GM18508 (cell line): ENCODE data around the gene EIPR1.

Experiments used
- ATAC-seq: cut with Tn5 transposase; IDR thresholded peaks from one replicate; pipeline ENCODE4 v1.9.1; 2021; ENCODE audit warnings: moderate number of reproducible peaks; ENCODE audit not compliant: insufficient read depth, unreplicated experiment

The EIPR1 gene

DNA sequence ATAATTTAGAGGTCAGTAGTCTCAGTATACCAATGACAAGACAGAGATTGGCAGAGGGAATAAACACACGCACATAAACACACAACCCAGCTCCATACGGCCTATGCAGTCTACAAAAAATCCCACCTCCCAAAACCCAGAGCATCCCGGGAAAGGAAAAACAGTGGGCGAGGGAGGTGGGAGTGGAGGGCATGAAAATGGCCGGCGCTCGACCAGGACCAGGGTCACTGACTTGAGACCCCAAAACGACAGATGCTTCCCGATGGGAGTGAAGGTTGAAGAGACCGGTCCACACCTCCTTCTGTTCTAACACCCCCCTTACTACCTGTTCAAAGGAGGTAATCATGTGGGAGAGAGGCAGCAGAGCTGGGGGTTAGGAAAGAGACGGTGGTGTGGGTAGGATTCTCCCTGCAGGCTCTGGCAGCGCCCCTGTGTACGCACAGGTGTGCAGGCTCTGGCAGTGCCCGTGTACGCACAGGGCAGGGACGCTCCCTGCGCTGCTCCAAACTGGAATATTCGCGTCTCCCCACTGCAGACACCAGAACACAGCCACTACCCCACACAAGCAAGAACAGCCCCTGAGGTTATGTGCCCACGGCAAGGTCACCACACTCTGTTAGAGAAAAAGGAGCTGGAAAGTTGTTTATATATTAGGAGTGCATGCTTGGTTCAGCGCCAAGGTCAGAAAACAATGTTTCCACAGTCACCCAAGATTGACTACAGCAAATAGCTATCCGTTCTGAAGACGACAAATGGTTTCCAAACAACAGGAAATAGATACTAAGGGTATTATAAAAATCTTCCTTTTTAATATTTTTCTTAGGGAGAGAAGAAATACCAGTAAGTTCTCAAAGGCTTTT is 67.9 kb downstream of the EIPR1 start:
- no peak for ATAC-seq

DNA sequence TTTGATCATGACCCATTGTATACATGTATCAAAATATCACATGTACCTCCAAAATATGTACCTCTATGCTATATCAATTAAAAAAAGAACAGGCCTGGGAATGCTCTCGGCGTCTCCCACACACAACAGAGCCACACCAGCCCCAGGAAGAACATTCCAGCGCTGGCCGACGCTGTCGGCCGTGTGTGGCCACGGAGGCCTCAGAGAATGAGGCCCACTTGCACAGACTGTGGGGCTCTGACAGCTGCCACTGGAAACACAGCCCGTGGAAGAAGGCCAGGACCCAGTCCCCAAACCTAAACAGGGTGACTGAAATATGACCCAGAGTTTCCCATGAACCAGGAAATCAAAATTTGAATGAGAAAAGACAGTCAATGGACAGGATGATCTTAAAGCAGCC is 69.7 kb downstream of the EIPR1 start:
- no peak for ATAC-seq

DNA sequence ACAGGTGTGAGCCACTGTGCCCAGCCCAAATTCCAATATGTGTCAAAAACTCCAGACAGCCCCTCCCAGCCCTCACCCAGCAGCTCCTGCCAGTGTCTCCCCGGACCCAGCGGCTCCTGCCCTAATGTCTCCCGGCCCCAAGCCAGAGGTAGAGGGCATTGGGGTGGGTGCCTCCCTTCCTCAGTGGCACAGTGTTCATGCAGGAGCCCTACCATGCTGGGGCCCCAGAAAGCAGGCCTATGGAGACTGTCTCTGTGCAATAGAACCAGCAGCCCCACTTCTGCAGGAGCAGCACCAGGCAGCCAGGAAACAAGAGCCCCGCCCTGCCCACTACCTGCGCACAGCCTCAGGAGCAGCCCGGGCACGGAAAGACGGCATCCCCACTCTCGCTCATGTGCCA is 70.4 kb downstream of the EIPR1 start:
- ATAC-seq: no peak

DNA sequence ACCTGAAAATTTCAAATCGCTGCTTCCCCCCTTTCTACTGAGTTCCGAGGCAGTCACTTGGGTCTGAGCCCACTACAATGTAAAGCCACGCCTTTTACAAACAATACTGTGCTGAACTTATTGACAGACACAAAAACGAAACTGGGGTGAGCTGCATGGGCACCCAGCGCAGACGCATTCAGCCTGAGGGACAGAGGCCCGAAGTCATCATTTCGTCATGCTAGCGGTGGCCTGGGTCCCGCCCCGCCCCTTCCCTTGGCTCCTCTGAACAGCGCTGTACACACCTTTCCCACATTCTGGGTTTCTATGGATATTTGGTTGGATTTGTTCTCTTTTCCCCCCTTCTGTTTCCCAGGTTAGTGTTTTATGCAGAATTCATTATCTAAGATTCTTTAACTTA is 71.7 kb downstream of the EIPR1 start:
- ATAC-seq: no peak

DNA sequence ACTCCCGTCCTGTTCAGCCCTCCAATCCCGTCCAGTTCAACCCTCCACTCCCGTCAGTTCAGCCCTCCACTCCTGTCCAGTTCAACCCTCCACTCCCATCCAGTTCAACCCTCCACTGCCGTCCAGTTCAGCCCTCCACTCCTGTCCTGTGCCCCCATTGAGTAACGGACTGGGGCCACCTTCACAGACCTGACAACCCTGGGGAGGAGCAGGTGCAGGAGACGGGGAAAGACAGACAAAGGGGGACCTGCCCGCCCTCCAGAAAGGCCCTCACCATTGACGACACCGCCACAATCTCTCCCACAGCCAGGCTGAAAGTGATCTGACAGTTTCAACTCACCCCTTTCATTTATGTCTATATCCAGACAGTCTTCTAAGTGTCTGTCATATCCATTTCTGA is 72.2 kb downstream of the EIPR1 start:
- ATAC-seq: no peak

DNA sequence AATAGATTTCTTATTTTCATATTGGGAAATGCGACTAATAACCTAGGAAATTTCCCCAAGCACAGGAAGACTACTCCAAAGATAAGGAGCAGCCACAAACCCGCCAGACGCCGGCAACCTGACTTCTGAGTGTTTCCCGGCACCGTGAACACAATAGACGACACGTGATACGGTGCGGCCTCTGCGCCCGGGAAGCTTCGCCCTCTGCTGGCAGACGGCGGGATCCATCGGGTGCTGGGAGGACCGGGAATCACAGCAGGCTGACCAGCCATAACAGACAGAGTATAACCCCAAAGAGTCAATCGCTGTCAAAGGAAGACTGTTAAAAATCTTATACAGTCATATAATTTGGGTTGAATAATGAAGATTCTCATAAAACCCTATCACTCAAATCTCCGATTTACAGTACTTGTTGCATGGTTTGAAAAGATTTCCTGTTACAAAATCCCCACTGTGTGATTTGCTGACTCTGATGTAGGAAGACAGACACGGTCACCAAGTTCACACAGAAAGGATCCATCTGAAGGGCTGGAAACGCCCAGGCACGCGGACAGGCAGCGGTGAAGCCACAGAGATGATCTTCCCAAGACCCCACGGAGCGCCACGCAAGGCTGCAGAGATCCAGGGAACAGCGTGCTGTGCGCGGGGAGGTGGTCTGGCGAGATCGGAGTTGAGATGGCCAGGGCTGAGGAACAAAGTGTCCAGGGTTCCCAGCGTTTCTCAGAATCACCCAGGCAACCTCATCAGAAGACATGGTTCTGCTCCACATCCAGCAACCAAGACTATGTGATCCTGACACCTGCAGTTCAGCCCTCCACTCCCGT is 73.8 kb downstream of the EIPR1 start:
- ATAC-seq: peak; percentile 97

DNA sequence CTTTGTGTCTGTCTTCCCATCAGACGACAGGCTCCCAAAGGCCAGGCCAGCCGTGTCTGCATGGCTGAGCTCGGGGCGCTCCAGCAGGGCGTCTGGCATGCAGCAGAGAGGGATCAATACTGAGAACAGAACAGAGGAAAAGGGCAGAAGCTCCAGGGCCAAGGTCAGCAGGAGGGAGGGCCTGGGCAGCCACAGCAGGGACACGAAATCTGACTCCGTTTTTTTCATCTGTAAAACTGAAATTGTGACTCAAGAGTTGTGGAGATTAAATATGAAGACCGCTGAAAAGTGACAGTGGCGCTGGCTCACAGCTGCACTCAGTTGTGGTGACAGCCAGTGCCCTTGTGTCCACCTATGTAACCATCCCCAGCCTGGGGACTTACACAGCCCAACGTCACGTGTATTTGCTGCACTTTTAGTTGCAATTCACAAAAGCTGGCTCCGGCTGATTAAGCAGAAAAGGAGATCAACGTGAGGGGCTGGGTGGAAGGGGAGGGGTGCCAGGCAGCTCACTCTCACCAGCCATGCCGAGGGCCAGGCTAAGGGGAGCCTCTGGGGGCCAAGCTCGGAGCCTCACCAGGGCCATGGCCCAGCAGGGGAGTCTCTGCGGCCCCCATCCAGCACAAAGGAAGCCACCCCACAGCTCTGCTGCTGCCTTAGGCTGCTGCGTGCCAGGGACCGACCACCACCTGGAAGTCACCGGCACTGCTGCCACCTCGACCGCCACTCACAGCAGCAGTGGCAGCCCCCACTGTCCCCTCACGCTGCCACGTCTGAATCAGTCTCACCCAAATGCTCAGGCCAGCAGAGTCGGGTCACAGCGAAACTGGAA is 74.7 kb downstream of the EIPR1 start:
- ATAC-seq: no peak

DNA sequence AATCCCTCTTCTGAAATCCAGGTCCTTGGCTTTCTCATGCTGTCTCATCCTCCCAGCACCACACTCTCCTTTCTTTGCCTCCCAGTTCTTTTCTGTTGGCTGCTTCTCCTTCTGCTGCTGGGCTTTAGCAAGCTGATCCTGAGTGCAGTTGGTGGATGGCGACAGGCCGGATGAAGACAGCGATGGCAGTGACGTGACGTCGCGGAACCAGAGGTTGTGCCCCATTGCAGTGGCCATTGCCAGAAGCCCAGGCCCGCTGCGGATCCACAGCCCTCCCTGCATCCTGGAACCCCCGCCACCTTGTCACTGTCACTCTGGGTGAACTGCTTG is 75.2 kb downstream of the EIPR1 start:
- ATAC-seq: no peak

DNA sequence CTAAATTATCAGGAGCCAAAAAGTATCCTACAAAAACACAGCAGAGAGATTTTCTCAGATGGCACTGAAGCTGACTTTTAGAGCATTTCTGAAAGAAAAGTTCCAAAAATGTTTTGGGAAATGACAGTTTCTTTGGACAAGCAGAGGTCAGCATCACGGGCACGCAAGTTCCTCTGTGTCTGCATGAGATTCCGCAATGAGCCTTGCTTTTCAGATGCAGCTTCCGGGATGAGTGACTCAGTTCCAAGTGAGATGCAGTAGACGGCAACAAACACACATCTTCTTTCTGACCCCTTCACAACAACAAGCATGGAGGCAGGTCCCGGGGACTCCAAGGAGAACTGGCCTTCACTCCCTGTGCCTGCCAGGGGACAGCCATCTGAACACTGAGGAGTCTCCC is 76.6 kb downstream of the EIPR1 start:
- no peak for ATAC-seq

DNA sequence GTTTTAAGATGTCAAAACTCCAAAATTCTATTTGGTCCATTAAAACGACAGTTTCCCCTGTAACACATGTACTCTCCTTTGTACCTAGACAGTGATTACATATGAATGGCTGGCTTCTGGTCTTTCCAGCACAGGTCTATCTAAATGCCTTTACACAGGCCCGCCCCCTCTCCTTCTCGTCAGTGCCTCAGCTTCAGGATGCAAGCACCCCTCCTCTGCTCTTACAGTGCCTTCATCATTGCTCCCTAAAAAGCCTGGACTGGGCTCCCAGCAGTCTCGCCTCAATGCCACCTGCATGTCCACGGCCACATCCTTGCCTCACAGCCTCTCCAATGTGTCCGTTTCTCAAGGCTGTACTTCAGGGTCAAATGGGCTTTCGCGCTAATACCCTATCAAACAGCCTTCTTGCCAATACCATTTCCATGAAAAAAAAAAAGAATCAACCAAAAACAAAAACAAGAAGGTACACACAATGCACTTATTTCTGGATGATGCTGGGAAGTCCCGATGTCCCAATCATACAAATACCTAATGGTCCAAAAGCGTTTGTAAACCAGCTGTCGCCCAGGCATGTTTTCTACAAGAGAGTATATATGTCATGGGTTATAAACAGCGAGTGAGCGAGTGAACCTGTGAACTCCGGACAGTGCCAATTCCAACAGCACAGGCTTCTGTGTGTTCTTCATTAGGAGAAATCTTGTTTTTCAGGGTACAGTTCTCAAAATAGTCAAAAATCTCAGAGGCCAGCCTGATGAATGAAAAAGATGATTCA is 77.2 kb downstream of the EIPR1 start:
- no peak for ATAC-seq

DNA sequence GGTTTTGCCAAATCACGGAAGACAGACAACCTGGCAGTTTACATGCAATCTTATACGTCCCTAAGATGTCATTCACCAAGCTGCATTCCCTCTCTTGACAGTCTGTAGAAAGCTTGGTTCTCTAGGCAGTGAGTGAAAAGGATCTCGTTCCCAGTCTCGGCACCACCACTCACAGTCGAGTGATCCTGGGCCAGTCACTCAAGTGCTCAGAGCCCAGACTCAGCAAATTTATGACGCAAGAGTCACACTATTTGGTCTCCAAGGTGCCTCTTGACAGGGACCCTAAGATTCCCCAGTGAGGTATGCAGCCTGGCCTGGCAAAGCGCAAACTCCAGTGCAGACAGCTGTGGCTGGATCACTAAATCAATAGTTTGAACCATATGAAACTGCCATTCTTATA is 77.9 kb downstream of the EIPR1 start:
- ATAC-seq: no peak

DNA sequence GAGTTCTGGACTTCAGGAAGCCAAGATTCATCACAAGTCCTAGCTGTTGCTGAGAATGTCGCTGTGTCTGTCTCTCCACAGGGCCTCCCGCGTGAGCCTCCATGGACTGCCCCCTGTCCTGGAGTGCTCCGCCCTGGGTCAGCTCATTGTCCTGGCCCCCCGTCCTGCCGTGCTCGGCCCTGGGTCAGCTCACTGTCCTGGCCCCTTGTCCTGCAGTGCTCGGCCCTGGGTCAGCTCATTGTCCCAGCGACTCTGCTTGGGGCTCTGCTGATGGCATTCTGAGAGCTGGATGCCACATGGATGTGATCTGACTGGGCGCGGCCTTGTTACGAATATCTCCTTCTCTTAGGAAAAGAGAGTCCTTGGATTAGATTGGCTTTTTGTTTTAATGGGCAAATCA is 78.5 kb downstream of the EIPR1 start:
- no peak for ATAC-seq

DNA sequence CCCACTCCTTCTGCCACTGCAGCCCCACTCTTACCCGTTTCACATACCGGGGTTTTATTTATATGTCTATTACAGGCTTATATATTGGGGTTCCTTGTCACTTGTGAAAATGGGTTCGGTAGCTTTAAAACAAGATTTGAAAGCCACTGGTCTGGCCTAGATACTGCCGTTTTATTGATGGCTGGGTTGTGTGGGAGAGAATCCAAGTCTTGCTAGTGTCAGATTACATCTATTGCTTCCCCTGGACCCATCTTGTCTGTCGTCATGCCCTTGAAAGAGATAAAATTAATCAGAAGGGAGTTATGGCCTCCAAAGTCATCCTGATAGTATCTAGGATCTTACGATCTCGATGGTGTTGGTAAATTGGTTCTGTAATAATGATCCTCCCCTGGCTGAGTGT is 79.4 kb downstream of the EIPR1 start:
- ATAC-seq: no peak

DNA sequence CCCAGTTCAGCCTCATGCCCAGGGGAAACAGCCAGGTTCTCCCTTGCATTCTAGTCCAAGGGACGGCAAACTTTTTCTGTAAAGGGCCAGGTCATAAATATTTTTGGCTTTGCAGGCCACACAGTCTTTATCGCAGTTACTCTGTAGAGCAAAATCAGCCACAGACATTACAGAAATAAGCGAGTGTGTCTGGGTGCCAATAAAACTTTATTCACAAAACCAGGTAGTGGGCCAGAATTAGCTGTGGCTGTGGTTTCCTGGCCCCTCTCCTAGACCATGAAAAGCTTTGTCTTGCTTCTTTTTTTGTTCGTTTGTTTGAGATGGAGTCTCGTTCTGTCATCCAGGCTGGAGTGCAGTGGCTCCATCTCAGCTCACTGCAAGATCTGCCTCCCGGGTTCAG is 80.1 kb downstream of the EIPR1 start:
- no peak for ATAC-seq

DNA sequence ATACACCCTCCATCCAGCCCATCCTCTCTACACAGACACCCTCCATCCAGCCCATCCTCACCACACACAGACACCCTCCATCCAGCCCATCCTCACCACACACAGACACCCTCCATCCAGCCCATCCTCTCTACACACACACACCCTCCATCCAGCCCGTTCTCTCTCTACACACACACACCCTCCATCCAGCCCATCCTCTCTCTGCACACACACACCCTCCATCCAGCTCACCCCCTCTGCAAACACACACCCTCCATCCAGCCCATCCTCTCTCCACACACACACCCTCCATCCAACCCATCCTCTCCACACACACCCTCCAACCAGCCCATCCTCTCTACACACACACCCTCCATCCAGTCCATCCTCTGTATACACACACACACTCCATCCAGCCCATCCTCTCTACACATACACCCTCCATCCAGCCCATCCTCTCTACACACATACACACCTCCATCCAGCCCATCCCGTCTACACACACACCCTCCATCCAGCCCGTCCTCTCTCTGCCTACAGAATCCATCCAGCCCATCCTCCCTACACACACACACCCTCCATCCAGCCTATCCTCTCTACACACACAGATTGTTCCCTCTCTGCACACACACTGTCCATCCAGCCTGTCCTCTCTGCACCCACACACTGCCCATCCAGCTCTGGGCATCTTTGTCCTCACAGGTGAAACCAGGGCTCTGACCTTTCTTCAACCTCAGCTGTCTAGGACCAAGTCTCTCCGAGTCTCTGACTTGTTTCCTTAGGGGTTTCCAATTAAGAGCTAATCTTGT is 81.2 kb downstream of the EIPR1 start:
- no peak for ATAC-seq

DNA sequence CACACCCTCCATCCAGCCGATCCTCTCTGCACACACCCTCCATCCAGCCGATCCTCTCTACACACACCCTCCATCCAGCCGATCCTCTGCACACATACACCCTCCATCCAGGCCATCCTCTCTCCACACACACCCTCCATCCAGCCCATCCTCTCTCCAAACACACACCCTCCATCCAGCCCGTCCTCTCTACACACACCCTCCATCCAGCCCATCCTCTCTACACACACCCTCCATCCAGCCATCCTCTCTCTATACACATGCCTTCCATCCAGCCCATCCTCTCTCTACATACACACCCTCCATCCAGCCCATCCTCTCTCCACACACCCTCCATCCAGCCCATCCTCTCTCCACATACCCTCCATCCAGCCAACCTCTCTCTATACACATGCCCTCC is 83.1 kb downstream of the EIPR1 start:
- ATAC-seq: no peak

DNA sequence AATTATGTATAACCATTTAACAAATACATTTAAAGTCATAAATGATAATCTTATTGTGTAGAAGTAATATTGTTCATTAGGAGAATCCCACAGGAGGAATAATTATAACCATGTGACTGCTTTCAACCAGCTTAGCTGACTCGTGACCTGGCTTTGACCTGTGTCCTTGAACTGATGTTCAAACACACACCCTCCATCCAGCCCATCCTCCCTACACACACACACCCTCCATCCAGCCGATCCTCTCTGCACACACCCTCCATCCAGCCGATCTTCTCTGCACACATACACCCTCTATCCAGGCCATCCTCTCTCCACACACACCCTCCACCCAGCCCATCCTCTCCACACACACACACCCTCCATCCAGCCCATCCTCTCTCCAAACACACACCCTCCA is 83.5 kb downstream of the EIPR1 start:
- ATAC-seq: no peak

DNA sequence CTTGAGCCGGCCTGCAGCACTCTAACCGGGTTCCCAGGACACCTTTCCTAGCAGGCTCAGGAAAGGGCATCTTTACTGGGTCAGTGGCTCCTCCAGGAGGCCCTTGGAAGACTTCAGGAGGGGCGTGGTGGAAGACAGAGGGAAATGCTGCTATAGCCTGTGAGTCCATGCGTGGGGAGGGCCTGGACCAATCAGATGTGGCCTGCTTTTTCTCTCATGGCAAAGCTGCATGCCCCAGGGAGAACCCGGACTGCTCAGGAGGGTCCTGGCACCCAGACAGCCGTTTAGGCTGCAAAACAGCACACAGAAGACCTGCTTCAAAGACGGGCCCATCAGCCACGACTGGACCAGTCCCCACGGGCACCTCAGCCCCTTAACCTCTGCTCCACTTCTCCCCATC is 84.4 kb downstream of the EIPR1 start:
- no peak for ATAC-seq

DNA sequence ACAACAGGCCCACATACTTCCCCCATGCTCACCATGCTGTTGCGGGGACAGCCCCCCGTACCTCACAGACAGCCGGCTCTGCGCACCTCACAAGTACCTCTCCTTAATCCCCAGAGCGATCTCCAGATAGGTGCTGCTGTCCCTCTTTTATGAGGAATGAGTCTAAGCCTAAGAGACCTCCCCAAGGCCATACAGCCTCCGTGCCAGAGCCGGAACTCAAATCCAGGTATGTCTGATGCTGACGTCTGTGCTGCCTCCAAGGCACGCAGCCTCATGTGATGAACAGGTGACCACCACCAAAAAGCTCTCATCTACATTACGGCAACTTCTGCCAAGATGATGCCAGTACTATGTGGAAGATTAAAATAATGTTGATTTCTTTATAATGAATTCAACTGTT is 85.2 kb downstream of the EIPR1 start:
- ATAC-seq: no peak
